HG02571 (cell line): ENCODE data around the gene HYAL3.
A peak's percentile ranks its signal among the peaks of the same experiment; 100 is the strongest.
"Not testable (repeated sequence)": the region's sequence is repeated elsewhere in the genome, so short reads cannot be mapped to it uniquely, and the experiment has no call there.

Experiments used
- ATAC-seq: cut with Tn5 transposase; IDR thresholded peaks from one replicate; pipeline ENCODE4 v1.9.1; 2021; ENCODE audit warnings: mild to moderate bottlenecking, moderate library complexity; ENCODE audit not compliant: unreplicated experiment

HYAL3 gene

GRCh38 chr3:50271314-50271936, 27.8 kb downstream of the HYAL3 start:
- ATAC-seq, result no peak

GRCh38 chr3:50270422-50271224, 28.6 kb downstream of the HYAL3 start:
- ATAC-seq, result no peak

GRCh38 chr3:50269977-50270413, 29.2 kb downstream of the HYAL3 start:
- ATAC-seq, result no peak

DNA sequence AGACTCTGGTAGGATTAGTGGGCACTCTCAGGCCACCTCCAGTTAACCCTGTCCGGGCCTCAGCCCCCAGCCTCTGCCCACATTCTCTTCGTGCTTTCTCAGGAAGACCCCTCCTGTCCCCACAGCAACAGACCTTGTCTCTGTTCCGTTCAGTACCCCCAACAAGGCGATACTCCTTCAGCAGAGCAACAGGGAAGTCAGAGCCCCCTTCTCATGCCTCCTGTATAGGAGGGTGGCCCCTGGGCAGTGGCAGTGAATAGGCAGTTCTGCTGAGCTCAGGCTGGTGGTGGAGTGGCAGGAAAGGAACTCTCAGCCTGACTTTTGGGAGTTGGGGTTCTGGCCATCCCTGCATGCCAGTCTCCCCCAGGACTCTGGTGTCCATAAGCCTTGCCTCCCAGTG, 29.7 kb downstream of the HYAL3 start:
- no peak for ATAC-seq

GRCh38 chr3:50268703-50269451, 30.3 kb downstream of the HYAL3 start, which contains the start of gene SEMA3B:
TSS of gene SEMA3B (plus strand) at chr3:50269147. CDS start at chr3:50269241, 94 bp downstream.
- ATAC-seq, result no peak

DNA sequence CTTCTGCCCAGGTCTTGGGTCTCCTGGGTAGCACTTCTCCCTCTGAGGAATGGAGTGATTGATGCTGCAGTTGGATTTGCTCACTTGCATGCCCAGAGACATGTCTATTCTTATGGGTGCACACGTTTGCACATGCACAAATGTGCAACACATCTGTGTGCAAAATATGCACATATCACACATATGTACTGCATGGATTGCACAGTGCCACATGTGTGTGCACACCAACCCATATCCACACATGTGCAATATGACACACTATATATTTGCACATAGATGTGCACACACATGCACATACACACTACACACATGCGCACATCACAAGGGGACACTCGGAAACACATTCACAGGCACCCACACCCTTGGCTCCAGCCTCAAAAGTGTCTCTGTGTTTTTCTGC, 30.9 kb downstream of the HYAL3 start:
- ATAC-seq, result no peak

GRCh38 chr3:50267280-50267913, 31.8 kb downstream of the HYAL3 start:
- ATAC-seq, result no peak

DNA sequence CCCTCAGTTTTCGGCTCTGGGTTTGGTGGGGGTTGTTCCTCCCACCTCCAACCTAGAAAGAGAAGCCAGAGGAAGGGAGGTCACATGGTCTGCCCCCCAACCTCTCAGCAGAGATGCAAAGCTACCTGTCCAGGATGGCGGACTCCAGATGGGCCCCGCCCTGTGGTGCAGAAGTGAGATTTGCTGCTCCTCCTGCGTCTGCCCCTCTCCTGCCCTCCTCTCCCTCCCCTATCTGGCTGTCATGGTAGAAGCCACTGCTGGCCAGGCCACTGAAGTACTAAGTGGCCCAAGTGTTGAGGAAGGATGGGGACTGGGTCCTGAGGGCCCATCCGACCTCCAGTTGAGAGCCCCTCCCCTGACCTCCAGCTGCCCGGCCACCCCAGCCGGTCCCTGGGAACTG, 32.4 kb downstream of the HYAL3 start:
- ATAC-seq, result no peak

DNA sequence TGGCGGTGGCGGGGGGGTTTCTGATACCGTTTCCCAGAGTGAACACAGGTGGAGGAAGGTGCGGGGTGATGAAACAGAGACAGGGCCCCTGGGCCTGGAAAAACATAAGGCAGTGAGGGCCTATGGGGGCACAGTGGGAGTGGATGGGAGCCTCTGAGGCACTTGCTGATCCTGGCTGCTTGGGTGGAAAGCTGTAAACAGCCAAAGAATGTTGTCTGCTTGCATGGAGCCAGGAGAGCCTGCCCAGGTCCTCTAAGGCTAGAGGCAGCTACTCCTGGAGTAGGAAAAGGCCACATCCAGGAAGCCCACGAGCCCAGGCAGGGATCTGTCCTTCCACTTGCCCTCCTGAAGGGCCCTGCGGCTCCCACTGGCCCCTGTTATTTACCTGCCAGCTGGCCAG, 33.2 kb downstream of the HYAL3 start:
- ATAC-seq, result no peak

DNA sequence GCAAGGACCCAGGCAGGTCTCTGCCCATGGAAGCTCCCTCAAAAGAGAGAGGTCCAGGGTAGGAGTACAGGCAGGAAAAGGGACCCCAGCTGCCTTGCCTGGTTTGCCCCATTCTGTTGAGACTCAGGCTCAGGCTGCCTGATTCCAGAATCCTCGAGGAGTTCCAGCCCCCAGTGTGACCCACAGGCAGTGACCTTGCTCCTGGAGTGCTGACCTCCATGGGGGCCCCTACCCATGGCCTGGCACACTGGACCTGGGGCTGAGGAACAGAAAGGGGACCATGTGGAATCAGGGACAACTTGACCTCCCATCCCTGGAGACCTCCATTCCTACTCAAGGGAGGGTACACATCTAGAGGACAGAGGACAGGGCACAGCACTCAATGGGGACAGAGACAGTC, 33.6 kb downstream of the HYAL3 start:
- ATAC-seq, result no peak

DNA sequence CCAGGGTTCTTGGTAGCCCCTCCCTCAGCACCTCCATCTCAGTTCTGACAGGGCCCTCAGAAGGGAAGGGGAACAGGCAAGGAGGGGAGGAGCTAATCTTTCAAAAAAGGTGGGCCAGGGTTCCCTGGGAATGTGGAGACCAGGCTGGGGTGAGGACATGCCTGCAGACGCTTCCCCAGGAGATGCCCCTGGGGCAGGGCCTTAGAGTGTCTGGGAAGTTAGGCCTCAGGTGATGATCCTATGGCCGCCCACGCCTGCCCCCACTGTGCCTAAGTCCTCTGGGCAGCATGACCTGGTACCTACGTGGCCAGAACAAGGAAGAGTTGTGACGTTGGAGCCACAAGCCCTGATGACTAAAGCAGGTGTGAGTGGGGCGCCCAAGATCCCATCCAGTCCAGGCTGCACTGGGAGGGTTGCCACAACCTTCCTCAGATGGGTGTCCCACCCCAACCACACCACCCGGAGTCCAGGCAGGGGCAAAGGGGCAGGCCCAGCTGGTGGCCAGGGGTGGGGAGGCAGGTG, 34.2 kb downstream of the HYAL3 start:
- ATAC-seq, result no peak

GRCh38 chr3:50264383-50264963, 34.7 kb downstream of the HYAL3 start:
- ATAC-seq, result no peak

GRCh38 chr3:50263478-50264382, 35.5 kb downstream of the HYAL3 start:
- ATAC-seq, result no peak

DNA sequence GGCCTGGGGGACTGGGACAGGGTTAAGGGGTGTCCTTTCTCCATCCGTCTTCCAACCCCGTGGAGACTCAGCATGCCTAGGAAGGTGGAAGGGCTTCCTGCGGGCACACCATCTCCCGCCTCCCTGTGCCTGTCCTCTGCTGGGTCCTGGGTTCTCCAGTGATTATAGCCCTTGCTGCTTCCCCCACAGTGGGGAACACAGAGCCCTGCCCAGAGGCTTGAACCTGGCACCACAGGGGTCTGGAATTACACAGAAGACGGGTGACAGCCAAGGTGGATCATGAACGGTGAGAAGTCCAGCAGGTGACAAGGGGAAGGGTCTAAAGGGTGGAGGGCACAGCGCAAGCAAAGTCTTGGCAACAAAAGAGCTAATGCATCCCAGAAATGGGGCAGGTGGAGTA, 36.4 kb downstream of the HYAL3 start:
- no peak for ATAC-seq

DNA sequence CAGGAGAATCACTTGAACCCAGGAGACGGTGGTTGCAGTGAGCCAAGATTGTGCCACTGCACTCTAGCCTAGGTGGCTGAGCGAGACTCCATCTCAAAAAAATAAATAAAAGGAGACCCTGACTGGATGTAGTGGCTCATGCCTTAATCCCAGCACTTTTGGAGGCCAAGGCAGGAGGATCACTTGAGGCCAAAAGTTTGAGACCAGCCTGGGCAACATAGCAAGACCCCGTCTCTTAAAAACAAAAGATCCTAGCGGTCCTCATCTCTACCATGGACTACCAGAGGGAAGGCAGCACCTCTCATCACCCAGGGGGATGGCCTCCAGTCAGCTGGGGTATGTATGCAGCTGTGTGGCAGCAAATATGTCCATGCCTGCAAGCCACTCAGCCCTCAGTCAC, 37.0 kb downstream of the HYAL3 start:
- ATAC-seq, result not testable (repeated sequence)

GRCh38 chr3:50261505-50261904, 37.7 kb downstream of the HYAL3 start:
- no peak for ATAC-seq

DNA sequence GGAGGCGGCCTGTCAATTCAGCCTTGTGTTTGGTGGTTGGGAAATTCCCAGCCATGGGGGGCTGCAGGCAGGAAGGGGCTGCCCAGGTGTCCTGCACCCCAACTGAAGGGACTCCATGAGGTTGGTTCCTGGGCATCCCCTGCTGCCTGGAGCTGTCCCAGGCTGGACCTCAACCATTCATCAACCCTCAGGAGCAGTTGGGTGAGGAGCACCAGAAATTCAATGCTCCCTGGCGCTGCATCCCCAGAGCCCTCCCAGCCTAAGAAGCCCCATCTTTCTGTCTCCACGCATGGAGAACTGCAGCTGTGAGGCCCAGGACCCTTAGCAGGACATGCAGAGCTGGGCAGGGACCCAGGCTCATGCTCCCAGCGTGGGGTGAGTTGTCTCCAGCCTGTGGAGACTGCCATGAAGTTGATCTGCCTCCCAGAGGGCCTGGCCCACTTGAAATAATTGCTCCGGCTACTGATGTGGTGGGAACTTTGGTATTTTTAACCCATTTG, 38.2 kb downstream of the HYAL3 start:
- no peak for ATAC-seq

DNA sequence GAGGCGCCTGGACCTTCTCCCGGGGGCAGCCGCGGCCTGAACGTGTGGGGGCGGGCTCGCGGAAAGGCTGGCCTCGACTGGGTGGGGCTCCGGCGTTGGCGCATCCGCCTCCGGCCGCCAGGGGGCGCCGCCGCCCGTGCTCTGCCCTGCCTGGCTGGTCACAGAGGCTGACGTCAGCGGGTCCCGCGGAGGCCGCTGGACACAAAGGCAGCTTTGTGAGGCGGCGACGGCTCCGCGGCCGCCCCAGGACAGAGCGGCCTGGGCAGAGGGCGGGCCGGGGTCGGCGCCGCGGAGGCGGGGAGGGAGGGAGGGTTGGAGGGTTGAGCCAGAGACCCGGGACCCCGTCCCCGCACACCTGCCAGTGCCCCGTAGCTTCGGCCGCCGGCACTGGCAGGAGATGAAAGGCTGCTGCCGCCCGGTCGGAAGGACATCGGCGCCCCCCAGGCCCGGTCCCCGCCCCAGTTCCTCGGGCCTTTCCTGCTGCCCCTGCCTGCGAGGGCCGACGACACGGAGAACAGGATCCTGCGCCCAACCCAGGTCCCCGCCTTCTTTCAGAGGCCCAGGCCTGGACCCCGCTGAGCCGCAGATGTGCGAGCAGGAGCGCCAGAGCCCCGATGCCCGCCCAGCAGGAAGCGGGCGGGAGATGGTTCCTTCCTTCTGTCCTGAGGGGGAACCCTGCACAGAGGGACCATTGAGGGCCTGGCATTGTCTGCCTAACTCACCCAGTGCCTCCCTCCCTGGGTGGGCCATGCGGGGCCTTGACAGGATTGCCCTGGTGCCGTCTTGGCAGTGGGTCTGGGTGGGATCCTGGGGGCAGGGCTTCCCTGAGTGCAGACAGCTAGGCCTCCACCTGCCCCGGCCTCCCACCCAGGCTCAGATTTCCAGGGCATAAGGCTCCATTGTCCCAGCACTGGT, 38.9 kb downstream of the HYAL3 start:
- peak; percentile 86 for ATAC-seq
